ENCODE data around the gene DSP.

GRCh38 chr6:7589221-7589620, 47.8 kb downstream of the DSP start:
- TF ChIP-seq EZH2 (IDR thresholded peaks at IDR 0.05; ENCODE audit: borderline replicate concordance, low read length): no peak
- TF ChIP-seq CTCF (IDR thresholded peaks at IDR 0.05; ENCODE audit: low read length): no peak
